Measurements from ENCODE around the gene NTNG1.

NTNG1 gene

GRCh38 chr1:107413546-107413945 lies 272.7 kb downstream of the NTNG1 start:
- DNase-seq (ENCODE audit: low read depth), result no peak

DNA sequence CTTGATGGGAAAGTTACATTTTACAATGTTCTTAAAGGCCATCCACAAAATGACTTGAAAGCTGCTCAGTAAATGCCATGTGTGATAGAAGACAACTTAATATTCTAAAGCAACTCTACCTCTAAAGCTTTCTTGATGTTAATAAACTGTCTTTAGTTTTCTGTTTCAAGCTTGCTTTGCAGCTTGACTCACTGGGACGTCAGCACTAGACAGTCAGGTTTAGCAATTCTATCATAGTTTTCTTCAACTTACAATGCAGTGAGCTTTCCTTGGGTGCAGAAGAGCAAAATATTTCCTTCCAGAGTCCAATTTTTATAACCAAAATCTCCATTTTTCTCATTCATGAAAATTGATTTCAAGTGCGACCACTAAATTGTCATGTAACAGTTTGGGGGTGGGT lies 273.1 kb downstream of the NTNG1 start:
- no peak for DNase-seq (ENCODE audit: low read depth)

GRCh38 chr1:107414550-107414949 lies 273.7 kb downstream of the NTNG1 start:
- DNase-seq (ENCODE audit: low read depth), result no peak

DNA sequence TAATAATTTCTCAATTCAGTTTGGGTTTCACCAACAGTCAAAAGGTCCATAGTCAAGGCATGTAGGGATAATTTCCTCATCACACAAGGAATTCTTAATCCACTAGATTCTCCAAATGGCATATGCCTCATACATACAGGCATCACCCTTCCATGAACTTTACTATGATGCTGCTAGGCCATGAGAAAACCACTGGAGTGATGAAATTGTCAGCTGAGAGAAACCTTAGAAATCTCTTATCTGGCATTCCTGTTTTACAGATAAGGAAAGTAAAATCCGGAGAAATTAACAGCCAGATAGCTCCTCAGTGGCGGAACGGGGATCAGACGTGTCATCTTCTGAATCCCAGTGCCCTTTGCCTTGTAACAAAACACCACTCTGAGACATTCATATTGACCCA lies 274.4 kb downstream of the NTNG1 start:
- DNase-seq (ENCODE audit: low read depth), result no peak

DNA sequence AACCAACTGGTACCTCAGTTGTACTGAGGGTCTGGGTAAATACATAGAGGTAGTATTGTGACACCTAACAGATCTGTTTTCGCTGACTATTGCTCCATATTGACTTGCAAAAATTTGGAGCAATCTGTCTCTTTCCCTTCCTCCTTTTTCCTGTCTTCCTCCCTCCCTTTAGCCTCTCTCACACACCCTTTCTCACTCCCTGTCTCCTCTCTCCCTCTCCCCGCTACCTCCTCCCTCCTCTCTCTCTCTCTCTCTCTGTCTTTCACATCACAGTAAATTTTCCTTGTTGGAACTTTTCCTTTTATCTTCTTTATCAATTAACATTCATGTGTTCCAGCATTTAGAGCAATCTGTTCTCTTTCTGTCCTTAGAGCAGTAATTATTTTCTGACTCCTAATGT lies 278.2 kb downstream of the NTNG1 start:
- DNase-seq (ENCODE audit: low read depth), result no peak

DNA sequence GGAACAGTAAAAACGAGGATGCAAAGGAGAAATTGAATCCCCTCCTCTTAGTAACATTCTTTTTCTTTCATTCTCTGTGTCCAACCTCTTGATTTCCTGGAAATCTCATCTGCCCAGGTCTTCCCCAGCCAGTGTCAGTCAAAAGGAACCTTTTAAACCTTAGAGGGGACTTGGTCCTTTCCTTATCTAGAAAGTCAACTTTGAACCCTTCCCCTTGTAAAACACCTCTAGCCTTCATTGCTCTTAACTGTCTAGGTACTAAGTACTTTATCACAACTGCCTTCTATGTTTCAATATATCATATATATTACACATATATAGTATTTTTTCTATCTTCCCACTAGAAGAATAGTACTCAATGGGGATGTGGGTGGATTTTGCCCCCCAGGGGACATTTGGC lies 282.1 kb downstream of the NTNG1 start:
- DNase-seq (ENCODE audit: low read depth), result no peak

DNA sequence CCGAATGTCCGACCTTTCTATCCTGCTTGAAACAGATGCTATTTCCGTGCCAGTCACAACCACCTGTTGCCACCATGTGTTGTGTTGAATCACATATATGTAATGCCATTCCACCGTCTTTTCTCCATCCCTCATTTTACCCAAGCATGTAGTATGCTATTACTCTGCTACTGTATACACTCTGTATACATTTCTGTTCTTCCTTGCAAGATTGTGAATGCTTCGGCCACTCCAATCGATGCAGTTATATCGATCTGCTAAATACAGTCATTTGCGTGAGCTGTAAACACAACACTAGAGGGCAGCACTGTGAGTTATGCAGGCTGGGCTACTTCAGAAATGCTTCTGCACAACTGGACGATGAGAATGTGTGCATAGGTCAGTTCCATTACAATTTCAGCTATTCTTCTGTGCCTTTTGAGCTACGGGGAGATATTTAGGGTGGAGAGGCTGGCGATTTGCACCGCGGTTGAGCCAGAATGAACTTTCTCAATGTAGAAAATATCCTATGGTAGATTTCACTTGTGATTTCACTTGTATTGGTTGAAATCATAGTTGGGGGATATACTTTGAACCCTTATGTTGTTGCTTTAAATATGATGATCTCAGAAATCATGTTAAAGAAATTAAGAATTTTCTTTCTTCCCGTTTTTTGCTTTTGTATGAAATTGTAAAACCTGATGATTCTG lies 289.8 kb downstream of the NTNG1 start:
- peak; percentile 15 for DNase-seq (ENCODE audit: low read depth)

- no peak for DNase-seq (ENCODE audit: low read depth)
Measured at GRCh38 chr1:107432108-107432507, 291.3 kb downstream of the NTNG1 start.

DNA sequence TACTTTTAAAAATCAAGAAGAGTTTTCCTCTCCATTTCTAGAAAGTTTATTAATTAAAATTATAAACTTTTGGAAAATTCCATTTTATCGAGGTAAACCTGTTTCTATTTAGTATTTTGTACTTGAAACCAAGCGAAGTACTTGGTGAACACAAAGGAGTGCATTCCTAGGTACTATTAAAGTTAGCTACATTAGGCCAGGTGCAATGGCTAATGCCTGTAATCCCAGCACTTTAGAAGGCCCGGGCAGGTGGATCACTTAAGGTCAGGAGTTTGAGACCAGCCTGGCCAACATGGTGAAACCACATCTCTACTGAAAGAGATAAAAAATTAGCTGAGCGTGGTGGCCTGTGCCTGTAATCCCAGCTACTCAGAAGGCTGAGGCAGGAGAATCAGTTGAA lies 292.2 kb downstream of the NTNG1 start:
- DNase-seq (ENCODE audit: low read depth), result no peak

DNA sequence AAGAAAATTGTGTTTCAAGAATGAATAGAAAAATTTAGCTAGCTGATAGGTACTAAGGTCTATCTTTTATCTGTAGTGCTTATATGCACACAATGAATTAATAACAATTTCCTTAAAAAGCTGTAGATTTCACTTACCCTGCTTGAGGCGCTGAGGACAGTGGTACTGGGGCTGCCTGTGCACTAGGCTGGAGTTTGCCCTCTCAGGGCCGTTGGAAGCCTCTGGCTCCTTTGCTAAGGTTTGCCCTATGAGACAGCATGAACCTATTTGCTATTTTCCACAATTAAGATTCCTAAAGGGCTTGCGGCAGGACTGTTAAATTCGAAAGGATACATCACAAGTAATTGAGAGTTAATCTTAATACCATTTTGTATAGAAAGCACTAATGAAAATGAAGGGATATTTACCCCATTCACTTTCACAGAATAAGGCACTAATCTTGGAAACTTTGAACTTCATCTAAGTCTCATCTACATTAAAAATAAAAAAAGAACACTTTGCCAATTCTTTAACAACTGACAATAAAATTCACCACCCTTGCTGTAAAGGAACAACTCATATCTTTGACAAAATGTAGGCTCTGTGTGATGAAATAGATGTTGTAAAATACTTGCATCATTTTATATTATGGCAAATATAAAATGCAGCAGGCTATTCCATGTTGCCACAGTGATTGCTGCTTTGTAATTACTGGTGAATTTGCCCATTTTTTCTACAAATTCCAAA lies 293.0 kb downstream of the NTNG1 start:
- no peak for DNase-seq (ENCODE audit: low read depth)

DNA sequence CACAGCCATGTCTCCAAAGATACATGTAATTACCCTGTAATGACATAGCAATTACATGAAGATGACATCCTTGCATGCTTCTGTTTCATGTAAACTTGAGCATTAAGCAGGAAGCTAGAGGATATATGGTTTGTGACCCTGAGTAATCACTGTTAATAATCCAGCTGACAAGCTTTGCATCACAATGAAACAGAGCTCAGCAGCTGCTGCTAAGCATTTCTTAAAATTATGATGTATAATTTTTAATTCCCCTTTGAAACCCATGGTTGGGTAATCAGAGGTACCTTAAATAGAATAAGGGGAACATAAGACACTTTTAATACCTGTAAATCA lies 293.5 kb downstream of the NTNG1 start:
- DNase-seq (ENCODE audit: low read depth), result no peak

DNA sequence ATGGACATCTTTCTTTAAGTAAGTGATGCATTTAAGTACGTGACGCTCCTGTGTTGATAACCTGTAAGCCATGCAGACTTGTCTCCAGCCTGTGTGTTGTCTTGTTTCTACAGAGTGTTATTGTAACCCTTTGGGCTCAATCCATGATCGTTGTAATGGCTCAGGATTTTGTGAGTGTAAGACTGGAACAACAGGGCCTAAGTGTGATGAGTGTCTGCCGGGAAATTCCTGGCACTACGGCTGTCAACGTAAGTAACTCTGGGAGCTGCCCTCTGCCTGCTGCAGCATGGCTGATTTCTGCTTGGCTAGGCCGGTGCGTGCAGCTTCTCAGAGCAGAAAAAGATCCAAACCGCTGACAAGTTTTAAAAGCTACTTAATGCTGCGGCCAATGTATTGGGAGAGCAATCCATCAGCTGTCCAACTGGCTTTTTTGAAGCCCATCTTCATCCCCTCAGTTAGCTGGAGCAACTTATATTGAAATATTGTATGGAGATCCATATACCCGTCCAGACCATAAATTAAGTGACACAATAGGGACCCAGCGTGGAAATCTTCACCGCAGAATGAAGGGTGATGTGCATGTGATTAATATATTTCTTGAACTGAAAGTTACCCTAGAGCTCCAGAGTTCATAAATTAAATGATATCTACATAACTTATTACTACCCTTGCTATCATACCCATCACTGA lies 295.9 kb downstream of the NTNG1 start:
- DNase-seq (ENCODE audit: low read depth), result no peak

DNA sequence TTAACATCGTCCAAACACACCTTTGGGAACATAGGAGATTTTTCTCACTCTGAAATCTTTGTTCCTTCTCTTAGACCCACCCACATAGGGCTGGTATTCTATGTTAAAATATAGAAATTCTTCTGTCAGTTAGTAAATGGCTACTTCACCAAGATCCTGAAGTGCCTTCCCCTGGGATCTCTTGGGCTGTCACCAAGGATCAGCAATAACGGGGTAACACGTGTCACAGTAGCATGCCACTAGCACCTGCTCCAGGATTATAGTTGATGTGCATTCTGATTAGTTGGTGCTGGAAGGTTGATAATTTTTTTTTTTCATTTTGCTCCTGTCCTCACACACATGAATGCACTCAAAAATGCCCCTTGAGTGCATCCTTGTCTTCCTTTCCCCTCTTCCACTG lies 298.7 kb downstream of the NTNG1 start:
- DNase-seq (ENCODE audit: low read depth), result no peak

- no peak for DNase-seq (ENCODE audit: low read depth)
Measured at GRCh38 chr1:107442551-107442950, 301.7 kb downstream of the NTNG1 start.

DNA sequence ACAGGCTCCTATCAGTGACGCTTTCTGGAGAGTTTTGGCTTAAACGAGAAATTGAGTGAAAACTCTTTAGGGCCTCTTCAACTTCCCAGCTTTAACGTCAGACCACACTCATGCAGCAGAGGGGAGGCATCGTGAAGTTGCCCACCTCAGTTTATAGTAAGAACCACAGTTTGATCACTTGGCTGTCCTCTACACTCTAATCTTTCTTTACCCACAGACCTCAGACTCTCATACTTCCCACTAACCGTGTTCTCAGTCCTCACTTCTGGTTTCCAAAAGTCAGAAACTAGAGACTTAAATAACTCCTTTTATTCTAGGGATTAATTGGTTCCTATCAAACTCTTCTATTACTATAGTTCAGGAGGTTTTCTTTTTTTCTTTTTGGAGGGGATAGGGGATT lies 302.2 kb downstream of the NTNG1 start:
- DNase-seq (ENCODE audit: low read depth), result no peak

DNA sequence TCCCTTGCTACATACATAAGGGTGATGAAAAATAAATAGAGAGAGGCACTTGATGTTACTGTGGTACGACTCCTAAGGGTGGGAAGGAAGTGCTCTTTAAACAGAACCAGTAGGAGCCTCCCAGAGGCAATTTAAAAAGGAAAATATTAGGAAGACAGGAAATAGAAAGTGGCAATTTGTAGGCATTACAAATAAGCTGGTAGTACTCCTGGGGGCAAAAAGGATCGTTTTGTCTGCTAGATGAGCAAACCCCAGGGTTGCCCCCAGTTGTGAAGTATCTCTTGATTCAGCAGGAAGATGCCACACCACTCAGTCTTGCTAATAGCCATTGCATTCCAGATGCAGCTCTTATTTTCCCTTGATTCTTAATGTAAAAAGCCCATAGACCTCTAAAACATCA lies 303.0 kb downstream of the NTNG1 start:
- no peak for DNase-seq (ENCODE audit: low read depth)

GRCh38 chr1:107444302-107444701 lies 303.5 kb downstream of the NTNG1 start:
- DNase-seq (ENCODE audit: low read depth), result no peak

DNA sequence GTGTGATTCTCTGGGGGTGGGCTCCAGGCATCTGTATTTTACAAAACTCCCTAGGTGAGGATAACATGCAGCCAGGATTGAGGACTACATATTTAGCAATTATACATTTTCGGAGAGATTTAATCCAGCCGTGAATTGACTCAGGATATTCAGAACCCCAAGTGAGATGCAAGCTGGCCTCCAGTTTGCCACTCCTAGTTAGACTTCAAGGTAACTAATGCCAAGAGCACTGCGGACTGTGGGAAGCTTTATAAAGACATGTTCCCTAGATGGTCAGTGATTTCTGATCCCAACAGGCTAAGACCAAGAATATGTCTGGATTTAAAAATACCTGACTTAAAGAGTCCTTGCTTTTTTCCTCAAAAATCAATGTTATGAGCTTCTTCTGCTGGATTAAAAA lies 308.5 kb downstream of the NTNG1 start:
- DNase-seq (ENCODE audit: low read depth), result no peak

GRCh38 chr1:107450899-107451664 lies 310.2 kb downstream of the NTNG1 start:
- DNase-seq (ENCODE audit: low read depth), result no peak

DNA sequence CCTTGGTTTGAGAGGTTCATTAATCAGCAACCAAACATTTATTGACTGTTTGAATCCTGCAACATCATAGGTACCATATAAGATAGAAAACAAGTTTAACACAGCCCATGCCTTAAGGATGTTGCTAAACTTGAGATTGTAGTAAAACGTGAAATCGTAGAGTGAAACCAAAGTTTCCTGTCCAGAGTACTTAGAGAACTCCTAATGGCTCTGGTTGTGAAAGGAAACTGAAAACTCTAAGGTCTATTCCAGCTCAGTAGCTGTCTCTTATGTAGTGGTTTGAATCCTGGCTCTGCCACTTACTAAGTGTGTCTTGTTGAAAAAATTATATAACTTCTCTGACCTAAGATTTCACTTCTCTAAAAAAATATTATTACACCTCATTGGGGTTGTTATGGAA lies 310.9 kb downstream of the NTNG1 start:
- DNase-seq (ENCODE audit: low read depth), result no peak

DNA sequence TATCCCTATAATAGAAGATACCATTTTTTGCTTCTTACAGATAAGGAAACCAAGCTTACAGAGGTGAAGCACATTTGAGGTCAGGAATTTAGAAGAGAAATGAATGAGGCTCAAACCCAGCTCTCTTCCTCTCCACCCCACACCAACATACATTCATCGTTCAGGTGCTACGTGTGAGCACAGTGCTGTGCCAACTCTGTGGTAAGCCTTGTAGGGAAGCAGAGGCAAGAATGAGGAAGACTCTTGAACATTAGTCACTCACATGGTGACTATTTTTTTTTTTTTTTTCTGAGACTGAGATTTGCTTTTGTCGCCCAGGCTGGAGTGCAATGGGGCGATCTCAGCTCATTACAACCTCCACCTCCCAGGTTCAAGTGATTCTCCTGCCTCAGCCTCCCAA lies 314.0 kb downstream of the NTNG1 start:
- DNase-seq (ENCODE audit: low read depth), result no peak

DNA sequence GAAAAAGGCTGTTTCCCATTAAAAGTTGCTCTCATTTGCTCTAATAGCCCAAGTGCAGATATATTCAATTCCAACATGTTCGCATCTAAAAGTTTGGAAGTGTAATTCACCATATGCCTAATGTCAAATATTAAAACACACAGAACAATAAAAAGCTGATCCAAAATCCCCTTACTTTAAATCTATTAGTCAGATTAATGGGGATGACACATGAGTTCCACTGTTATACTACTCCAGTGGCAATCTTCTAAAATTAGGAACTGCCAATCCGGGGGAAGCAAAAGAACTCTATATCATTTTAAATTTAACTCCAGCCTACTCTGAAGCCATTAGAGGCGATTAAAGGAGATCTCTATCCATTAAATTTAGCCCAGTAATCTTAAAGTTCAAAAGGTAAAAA lies 317.1 kb downstream of the NTNG1 start:
- DNase-seq (ENCODE audit: low read depth), result no peak
